Skeletal muscle tissue (tissue), 4 donors: ENCODE data around the gene PIAS1. TPM values are rescaled to one million over a fixed set of nuclear protein-coding genes. Genes with fewer than 3 reads are reported as not detected.
"Not testable (repeated sequence)": the region's sequence is repeated elsewhere in the genome, so short reads cannot be mapped to it uniquely, and the experiment has no call there.

ENCODE experiments used
- H3K27ac ChIP-seq: one replicate; pipeline ENCODE4 v1.7.0; 2013; ENCODE audit warnings: mild to moderate bottlenecking, low read depth, low read length, inconsistent platforms
- H3K27me3 ChIP-seq, 3 donors: one replicate each; pipeline ENCODE4 v1.7.0; 2013; ENCODE audit warnings: low read length in 3 of 3; ENCODE audit not compliant: control insufficient read depth in 3 of 3, insufficient read depth in 3 of 3
- H3K36me3 ChIP-seq, 3 donors: one replicate each; pipeline ENCODE4 v1.7.0; 2013; ENCODE audit warnings: low read length in 3 of 3; ENCODE audit not compliant: control insufficient read depth in 3 of 3, insufficient read depth in 3 of 3
- H3K4me1 ChIP-seq, 3 donors: one replicate each; pipeline ENCODE4 v1.7.0; 2013; ENCODE audit warnings: low read length in 3 of 3, mild to moderate bottlenecking in 3 of 3; ENCODE audit not compliant: control insufficient read depth in 3 of 3, insufficient read depth in 3 of 3
- H3K4me3 ChIP-seq, 3 donors: one replicate each; pipeline ENCODE4 v1.7.0; 2013; ENCODE audit warnings: low read length in 3 of 3
- H3K9ac ChIP-seq, 3 donors: one replicate each; pipeline ENCODE4 v1.7.0; 2013; ENCODE audit warnings: low read length in 3 of 3, mild to moderate bottlenecking in 3 of 3, moderate library complexity in 2 of 3, low read depth in 1 of 3
- H3K9me3 ChIP-seq, 3 donors: one replicate each; pipeline ENCODE4 v1.7.0; 2013; ENCODE audit warnings: low read length in 3 of 3; ENCODE audit not compliant: control insufficient read depth in 3 of 3
- total RNA-seq: library from RNA; depleted of rRNA; stranded (reverse); fragments of >200 nt; gene quantifications from one replicate; pipeline ENCODE4 v1.2.3, GENCODE V29; 2014
- donor health status: Osteomylitis.

Gene PIAS1
- total RNA-seq, 1 donor from 2014 or later: 15.7 TPM

- Histone ChIP-seq H3K27ac (no peak overlapping the region), H3K9ac (no peak overlapping the region), H3K36me3 (peaks cover 0 to 4% (median 0%) of the 10 kb centered on the region in 3 donors), H3K4me1 (peaks cover 19 to 31% (median 21%) of the 10 kb centered on the region in 3 donors), H3K27me3 (no peaks in the 10 kb centered on the region), H3K9me3 (no peaks in the 10 kb centered on the region), H3K4me3 (no peak overlapping the region)
Measured at GRCh38 chr15:68209272-68209671, 155.2 kb downstream of the PIAS1 start.

- Histone ChIP-seq H3K4me3 (no peak overlapping the region), H3K36me3 (peaks cover 0 to 4% (median 0%) of the 10 kb centered on the region in 3 donors), H3K4me1 (peaks cover 15 to 25% (median 17%) of the 10 kb centered on the region in 3 donors), H3K9ac (no peak overlapping the region), H3K27me3 (no peaks in the 10 kb centered on the region), H3K27ac (no peak overlapping the region), H3K9me3 (no peaks in the 10 kb centered on the region)
Measured at GRCh38 chr15:68209735-68210408, 155.8 kb downstream of the PIAS1 start.

- no peaks in the 10 kb centered on the region for H3K27me3 ChIP-seq
- peaks cover 0 to 4% (median 0%) of the 10 kb centered on the region in 3 donors for H3K36me3 ChIP-seq
- peaks cover 9 to 20% (median 12%) of the 10 kb centered on the region in 3 donors for H3K4me1 ChIP-seq
- H3K9ac ChIP-seq: peak overlapping the region in 2 of 3 donors; percentile 45 to 53
- H3K27ac ChIP-seq: no peak overlapping the region
- peak overlapping the region in 1 of 3 donors; percentile 45 for H3K4me3 ChIP-seq
- no peaks in the 10 kb centered on the region for H3K9me3 ChIP-seq
Measured at GRCh38 chr15:68210409-68210756, 156.3 kb downstream of the PIAS1 start.

GRCh38 chr15:68210821-68211655 lies 156.9 kb downstream of the PIAS1 start:
- H3K27ac ChIP-seq: no peak overlapping the region
- no peaks in the 10 kb centered on the region for H3K27me3 ChIP-seq
- peaks cover 6 to 13% (median 8%) of the 10 kb centered on the region in 3 donors for H3K4me1 ChIP-seq
- H3K9ac ChIP-seq: peak overlapping the region in 2 of 3 donors; percentile 45 to 53
- peak overlapping the region in 1 of 3 donors; percentile 45 for H3K4me3 ChIP-seq
- H3K9me3 ChIP-seq: no peaks in the 10 kb centered on the region
- H3K36me3 ChIP-seq: peaks cover 0 to 5% (median 0%) of the 10 kb centered on the region in 3 donors

GRCh38 chr15:68211656-68212320 lies 157.7 kb downstream of the PIAS1 start:
- H3K4me3 ChIP-seq: no peak overlapping the region
- peaks cover 0 to 7% (median 0%) of the 10 kb centered on the region in 3 donors for H3K36me3 ChIP-seq
- no peaks in the 10 kb centered on the region for H3K27me3 ChIP-seq
- H3K4me1 ChIP-seq: peaks cover 6 to 10% (median 8%) of the 10 kb centered on the region in 3 donors
- H3K9me3 ChIP-seq: no peaks in the 10 kb centered on the region
- H3K27ac ChIP-seq: no peak overlapping the region
- no peak overlapping the region for H3K9ac ChIP-seq

GRCh38 chr15:68213491-68213845 lies 159.4 kb downstream of the PIAS1 start:
- not testable (repeated sequence) for H3K27ac ChIP-seq, H3K4me3 ChIP-seq, H3K9me3 ChIP-seq, H3K4me1 ChIP-seq, H3K9ac ChIP-seq, H3K27me3 ChIP-seq
- peaks cover 0 to 18% (median 3%) of the 10 kb centered on the region in 3 donors for H3K36me3 ChIP-seq

GRCh38 chr15:68213991-68214837 lies 160.1 kb downstream of the PIAS1 start:
- H3K4me1 ChIP-seq: peaks cover 4 to 10% (median 8%) of the 10 kb centered on the region in 3 donors
- H3K9me3 ChIP-seq: no peaks in the 10 kb centered on the region
- no peak overlapping the region for H3K9ac ChIP-seq
- H3K27ac ChIP-seq: no peak overlapping the region
- peaks cover 0 to 18% (median 4%) of the 10 kb centered on the region in 3 donors for H3K36me3 ChIP-seq
- no peaks in the 10 kb centered on the region for H3K27me3 ChIP-seq
- H3K4me3 ChIP-seq: no peak overlapping the region

- Histone ChIP-seq H3K36me3 (peaks cover 0 to 18% (median 4%) of the 10 kb centered on the region in 3 donors), H3K4me1 (peaks cover 4 to 10% (median 8%) of the 10 kb centered on the region in 3 donors), H3K9me3 (no peaks in the 10 kb centered on the region), H3K27ac (no peak overlapping the region), H3K9ac (no peak overlapping the region), H3K4me3 (no peak overlapping the region), H3K27me3 (no peaks in the 10 kb centered on the region)
Measured at GRCh38 chr15:68214838-68215254, 160.7 kb downstream of the PIAS1 start.

GRCh38 chr15:68217341-68217740 lies 163.2 kb downstream of the PIAS1 start:
- H3K27ac ChIP-seq: no peak overlapping the region
- peaks cover 0 to 15% (median 4%) of the 10 kb centered on the region in 3 donors for H3K36me3 ChIP-seq
- H3K27me3 ChIP-seq: no peaks in the 10 kb centered on the region

More at GRCh38 chr15:68217341-68217740, 163.2 kb downstream of the PIAS1 start:
- no peaks in the 10 kb centered on the region for H3K4me1 ChIP-seq
- H3K9ac ChIP-seq: no peak overlapping the region
- H3K4me3 ChIP-seq: no peak overlapping the region
- H3K9me3 ChIP-seq: no peaks in the 10 kb centered on the region
